Activated gamma-delta T cell (primary cell): ENCODE data around the gene TMEM52.

Experiments used
- DNase-seq: peaks from one replicate; lab custom pipeline; 2025; lab: John Stamatoyannopoulos, UW
- total RNA-seq, 2 donors: gene quantifications; one replicate each; lab custom pipeline; 2026; lab: John Stamatoyannopoulos, UW

Gene TMEM52
- 0.13 to 0.20 reads per million in 2 donors for total RNA-seq

GRCh38 chr1:1918901-1919303 lies at the start of gene TMEM52:
Gene TMEM52 (minus strand): TSS chr1:1919279. CDS start chr1:1919265, 14 bp downstream.
- peak; percentile 59 for DNase-seq

GRCh38 chr1:1967879-1968278 lies 48.8 kb upstream of the TMEM52 start:
- DNase-seq: no peak

- no peak for DNase-seq
Measured at GRCh38 chr1:1967151-1967550, 48.1 kb upstream of the TMEM52 start.

- DNase-seq: no peak
Measured at GRCh38 chr1:1966071-1966740, 47.1 kb upstream of the TMEM52 start.

- DNase-seq: no peak
Measured at GRCh38 chr1:1965546-1965945, 46.5 kb upstream of the TMEM52 start.

GRCh38 chr1:1964811-1965210 lies 45.7 kb upstream of the TMEM52 start:
- DNase-seq: no peak

- DNase-seq: no peak
Measured at GRCh38 chr1:1963570-1963969, 44.5 kb upstream of the TMEM52 start.

GRCh38 chr1:1962752-1963151 lies 43.7 kb upstream of the TMEM52 start:
- DNase-seq: no peak

- DNase-seq: no peak
Measured at GRCh38 chr1:1960480-1961196, 41.6 kb upstream of the TMEM52 start.

- no peak for DNase-seq
Measured at GRCh38 chr1:1959840-1960479, 40.9 kb upstream of the TMEM52 start.

- no peak for DNase-seq
Measured at GRCh38 chr1:1959459-1959839, 40.4 kb upstream of the TMEM52 start.

GRCh38 chr1:1958071-1958541 lies 39.0 kb upstream of the TMEM52 start:
- no peak for DNase-seq

- no peak for DNase-seq
Measured at GRCh38 chr1:1957533-1957961, 38.5 kb upstream of the TMEM52 start.

- DNase-seq: no peak
Measured at GRCh38 chr1:1956586-1957532, 37.8 kb upstream of the TMEM52 start.

- no peak for DNase-seq
Measured at GRCh38 chr1:1956101-1956500, 37.0 kb upstream of the TMEM52 start.

GRCh38 chr1:1955621-1956094 lies 36.6 kb upstream of the TMEM52 start:
- DNase-seq: no peak

- DNase-seq: no peak
Measured at GRCh38 chr1:1954831-1955441, 35.9 kb upstream of the TMEM52 start.

GRCh38 chr1:1954015-1954414 lies 34.9 kb upstream of the TMEM52 start:
- DNase-seq: no peak

GRCh38 chr1:1950940-1951339 lies 31.9 kb upstream of the TMEM52 start:
- no peak for DNase-seq

GRCh38 chr1:1948783-1949182 lies 29.7 kb upstream of the TMEM52 start:
- DNase-seq: no peak

GRCh38 chr1:1947493-1947892 lies 28.4 kb upstream of the TMEM52 start:
- no peak for DNase-seq
